ENCODE results near the gene NCF2. TPM values are rescaled to one million over a fixed set of nuclear protein-coding genes. Genes with fewer than 3 reads are reported as not detected.

NCF2 gene
- total RNA-seq, 2 donors from 2014 or later, result 3.1 to 7.0 TPM

DNA sequence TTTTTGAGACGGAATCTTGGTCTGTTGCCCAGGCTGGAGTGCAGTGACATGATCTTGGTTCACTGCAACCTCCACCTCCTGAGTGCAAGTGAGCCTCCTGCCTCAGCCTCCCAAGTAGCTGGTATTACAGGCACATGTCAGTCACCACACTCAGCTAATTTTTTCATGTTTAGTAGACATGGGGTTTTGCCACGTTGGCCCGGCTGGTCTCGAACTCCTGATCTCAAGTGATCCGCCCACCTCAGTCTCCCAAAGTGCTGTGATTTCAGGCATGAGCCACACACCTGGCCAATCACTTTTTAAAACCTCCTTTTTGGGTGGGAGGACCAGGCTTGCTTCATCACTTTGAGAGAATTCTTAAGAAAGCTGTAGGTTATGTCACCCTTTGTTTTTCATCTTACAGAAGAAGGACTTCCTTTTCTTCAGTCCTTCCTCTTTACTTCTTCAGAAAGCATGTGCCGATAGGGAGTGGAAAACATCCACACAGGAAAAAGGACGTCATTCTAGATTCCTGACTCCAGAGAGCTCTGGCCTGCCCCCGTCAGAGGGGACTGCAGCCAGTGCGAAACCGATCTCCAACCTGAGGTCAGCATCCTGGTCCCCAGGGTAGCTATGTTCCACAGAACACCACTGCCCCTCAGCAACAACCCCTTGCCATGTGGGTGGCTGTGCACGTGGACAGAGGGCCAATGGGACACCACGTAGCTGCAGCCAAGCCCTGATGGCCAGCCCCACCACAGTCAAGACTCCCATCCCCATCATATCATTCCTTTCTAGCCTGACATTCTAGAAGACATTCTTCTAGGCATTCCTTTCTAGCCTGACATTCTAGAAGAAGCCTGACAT lies 21.9 kb downstream of the NCF2 start:
- ATAC-seq (no peak), DNase-seq (no peak)
- intact Hi-C loops (cut with DNase I, micrococcal nuclease), result no loop called here

DNA sequence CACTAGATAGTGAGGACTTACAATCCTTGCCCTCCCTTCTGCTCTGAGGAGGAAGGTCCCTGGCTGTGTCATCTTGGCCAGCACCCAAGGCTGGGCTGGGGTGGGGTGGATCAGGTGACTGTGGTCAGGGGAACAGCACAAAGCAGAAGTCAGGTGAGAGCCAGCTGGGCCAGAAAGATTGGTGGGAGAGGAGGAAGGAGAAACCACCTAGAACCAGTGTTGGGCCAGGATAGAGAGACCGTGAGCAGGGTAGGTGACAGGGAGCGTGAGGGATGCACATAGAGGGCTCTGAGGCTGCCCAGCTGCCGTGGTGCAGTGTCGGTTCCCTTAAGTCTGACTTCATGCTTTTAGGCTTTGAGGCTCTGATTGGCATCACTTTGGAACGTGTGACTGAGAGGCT lies 22.7 kb downstream of the NCF2 start:
- ATAC-seq (peak; percentile 91), DNase-seq (peak; percentile 65 to 68)
- intact Hi-C loops (cut with DNase I, micrococcal nuclease), result no loop called here

GRCh38 chr1:183566026-183566425 lies 24.2 kb downstream of the NCF2 start:
- no peak for DNase-seq
- no peak for ATAC-seq
- intact Hi-C loops (cut with DNase I, micrococcal nuclease), result no loop called here

DNA sequence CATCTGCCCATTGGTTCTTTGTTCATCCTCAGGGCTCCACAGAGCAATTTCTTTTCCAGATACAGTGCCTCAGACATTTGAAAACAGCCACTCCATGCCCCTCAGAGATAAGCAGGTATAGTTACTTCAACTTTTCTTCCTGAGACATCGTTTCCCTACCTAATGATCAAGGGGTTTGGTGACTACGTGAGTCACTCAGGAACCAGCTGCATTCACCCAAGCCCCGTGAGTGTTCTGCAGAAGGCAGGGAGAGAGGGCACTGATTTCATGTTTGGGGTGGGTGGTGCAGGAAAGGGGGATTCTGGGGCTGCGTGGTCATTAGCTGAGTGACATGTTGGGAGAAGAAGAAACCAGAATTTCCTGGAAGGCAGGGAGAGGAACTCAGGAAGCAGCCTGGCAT lies 25.0 kb downstream of the NCF2 start:
- ATAC-seq (no peak), DNase-seq (no peak)
- intact Hi-C loops (cut with DNase I, micrococcal nuclease), result no loop called here

GRCh38 chr1:183562701-183563100 lies 27.6 kb downstream of the NCF2 start:
- no peak for ATAC-seq
- no peak for DNase-seq
- intact Hi-C loops (cut with DNase I, micrococcal nuclease), result no loop called here

DNA sequence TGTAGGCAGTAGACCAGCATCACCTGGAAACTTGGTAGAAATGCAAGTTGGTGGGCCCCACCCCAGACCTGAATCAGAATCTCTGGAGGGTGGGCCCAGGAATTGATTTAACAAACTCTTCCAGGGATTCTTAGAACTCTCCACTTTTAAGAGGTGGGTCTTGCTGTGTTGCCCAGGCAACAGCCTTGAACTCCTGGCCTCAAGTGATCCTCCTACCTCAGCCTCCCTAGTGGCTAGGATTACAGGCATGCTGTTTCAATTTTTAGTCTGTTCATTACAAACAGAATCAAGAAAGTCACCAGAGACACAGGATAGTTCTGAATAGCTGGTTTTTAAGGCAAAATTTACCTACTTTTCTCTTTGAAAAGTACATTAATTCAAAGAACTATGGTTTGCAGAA lies 31.2 kb downstream of the NCF2 start:
- intact Hi-C loops (cut with DNase I, micrococcal nuclease), result no loop called here
- ATAC-seq (no peak), DNase-seq (no peak)

DNA sequence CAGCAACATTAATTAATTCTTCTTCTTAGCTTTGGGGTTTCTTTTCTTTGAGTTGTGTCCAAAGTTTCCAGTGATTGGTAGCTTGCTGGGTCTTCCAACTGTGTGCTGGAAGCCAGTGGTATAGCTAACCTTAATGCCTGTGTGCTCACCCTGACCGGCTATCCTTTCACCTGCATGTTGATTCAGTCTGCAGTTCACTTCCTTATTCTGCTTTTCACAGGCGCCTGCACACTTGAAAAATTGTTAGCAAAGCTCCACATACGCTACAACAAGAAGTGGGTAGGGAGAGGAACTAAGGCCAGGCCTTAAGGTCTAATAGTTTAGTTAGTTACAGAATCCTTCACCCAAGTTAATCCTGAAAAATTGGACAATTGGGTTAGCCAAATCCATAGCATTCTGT lies 35.7 kb downstream of the NCF2 start:
- no peak for DNase-seq
- ATAC-seq, result peak; percentile 72
- intact Hi-C loops (cut with DNase I, micrococcal nuclease), result no loop called here

GRCh38 chr1:183553764-183554163 lies 36.5 kb downstream of the NCF2 start:
- DNase-seq, result no peak
- intact Hi-C loops (cut with DNase I, micrococcal nuclease), result no loop called here
- ATAC-seq, result no peak

- no peak for ATAC-seq
- intact Hi-C loops (cut with DNase I, micrococcal nuclease), result no loop called here
- no peak for DNase-seq
Observed at GRCh38 chr1:183553331-183553730, 36.9 kb downstream of the NCF2 start.

GRCh38 chr1:183552891-183553290 lies 37.4 kb downstream of the NCF2 start:
- intact Hi-C loops (cut with DNase I, micrococcal nuclease), result no loop called here
- DNase-seq (no peak), ATAC-seq (no peak)

- ATAC-seq, result no peak
- intact Hi-C loops (cut with DNase I, micrococcal nuclease), result no loop called here
- DNase-seq, result no peak
Observed at GRCh38 chr1:183552441-183552840, 37.8 kb downstream of the NCF2 start.

GRCh38 chr1:183551924-183552323 lies 38.3 kb downstream of the NCF2 start:
- DNase-seq (no peak), ATAC-seq (no peak)
- intact Hi-C loops (cut with DNase I, micrococcal nuclease), result no loop called here

- intact Hi-C loops (cut with DNase I, micrococcal nuclease), result no loop called here
- DNase-seq, result no peak
- no peak for ATAC-seq
Observed at GRCh38 chr1:183550915-183551314, 39.3 kb downstream of the NCF2 start.

DNA sequence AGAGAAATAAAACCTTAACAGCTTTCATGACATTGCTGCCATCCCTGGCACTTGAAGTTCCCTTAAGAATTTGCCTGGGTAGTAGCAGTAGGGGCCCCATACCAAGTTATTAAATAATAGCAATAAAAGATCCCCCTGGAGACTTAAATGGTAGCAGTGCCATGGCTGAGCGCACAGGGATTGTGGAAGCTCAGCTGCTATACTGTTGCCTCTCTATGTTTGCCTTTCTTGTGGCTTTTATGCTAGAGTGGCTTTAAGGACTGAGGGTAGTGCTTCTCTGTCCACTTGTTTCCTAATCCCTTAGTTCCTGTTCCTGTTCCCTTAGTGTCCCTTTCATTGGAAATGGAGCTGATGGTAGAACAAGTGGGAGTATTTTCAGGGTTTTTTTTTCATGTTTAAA lies 42.1 kb downstream of the NCF2 start:
- intact Hi-C loops (cut with DNase I, micrococcal nuclease), result no loop called here
- DNase-seq (no peak), ATAC-seq (no peak)

- ATAC-seq, result no peak
- no peak for DNase-seq
- intact Hi-C loops (cut with DNase I, micrococcal nuclease), result no loop called here
Observed at GRCh38 chr1:183546427-183546826, 43.8 kb downstream of the NCF2 start.

DNA sequence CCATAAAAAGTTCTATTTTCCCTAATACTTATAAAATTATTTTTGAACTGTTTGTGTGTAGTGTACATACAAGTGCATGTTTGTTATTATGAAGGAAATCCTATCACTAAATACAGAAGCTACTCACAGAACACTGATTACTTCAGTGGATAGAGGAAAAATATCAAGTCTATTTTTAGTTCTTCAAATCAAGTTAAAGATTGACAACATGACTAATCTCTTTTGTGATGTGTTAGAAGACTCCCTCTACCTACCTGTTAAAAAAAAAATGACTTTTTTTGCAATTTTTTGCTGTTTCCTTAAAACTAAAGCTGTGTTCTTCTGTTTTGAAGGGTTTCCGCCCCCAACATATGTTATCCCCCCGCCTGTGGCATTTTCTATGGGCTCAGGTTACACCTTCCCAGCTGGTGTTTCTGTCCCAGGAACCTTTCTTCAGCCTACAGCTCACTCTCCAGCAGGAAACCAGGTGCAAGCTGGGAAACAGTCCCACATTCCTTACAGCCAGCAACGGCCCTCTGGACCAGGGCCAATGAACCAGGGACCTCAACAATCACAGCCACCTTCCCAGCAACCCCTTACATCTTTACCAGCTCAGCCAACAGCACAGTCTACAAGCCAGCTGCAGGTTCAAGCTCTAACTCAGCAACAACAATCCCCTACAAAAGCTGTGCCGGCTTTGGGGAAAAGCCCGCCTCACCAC lies 45.5 kb downstream of the NCF2 start:
- intact Hi-C loops (cut with DNase I, micrococcal nuclease), result no loop called here
- DNase-seq (no peak), ATAC-seq (peak; percentile 14)

DNA sequence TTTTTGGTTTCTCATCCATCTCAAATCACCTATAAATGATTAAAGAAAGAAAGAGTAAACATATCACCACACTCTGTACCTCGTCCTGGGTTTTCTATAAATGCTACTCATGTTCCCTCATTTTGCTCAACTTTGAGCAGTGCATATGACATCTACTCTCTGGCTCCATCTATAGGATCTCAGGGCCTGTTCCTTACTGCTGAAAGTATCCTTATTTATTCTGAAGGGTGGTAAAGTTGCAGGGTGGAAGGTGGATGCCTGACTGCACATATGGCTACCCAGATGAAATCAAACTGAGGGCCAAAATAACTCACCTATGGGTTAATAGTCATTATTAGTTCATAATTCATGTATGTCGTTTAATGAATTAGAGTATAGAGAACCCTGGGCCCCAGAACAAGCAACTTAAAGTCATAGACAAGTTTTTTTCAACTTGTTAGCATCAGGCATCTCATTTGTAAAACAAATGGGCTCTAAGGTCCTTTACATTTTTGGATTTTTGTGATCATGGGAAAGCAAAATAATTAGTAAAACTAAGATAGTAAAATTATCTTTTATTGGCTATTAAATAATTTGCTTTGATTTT lies 46.5 kb downstream of the NCF2 start:
- intact Hi-C loops (cut with DNase I, micrococcal nuclease), result no loop called here
- ATAC-seq (peak; percentile 98), DNase-seq (no peak)

DNA sequence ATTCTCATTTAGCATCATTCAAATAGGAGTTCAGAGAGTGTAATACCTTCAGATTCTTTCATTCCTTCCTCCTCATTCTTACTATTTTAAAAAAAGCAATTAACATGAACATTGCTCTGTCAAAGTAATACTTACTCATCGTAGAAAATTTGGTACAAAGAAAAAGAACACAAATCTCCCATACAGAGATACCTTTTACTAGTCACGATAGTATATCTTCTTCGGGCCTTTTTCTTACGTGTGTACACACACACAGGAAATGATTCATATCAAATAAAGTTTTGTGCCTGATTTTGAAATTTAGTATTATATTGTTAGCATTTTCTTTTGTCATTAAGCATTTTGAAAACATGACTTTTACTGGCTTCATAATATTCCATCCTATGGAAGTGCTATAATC lies 52.9 kb downstream of the NCF2 start:
- ATAC-seq (no peak), DNase-seq (no peak)
- intact Hi-C loops (cut with DNase I, micrococcal nuclease), result no loop called here

GRCh38 chr1:183533617-183534174 lies 56.6 kb downstream of the NCF2 start:
- no peak for DNase-seq
- intact Hi-C loops (cut with DNase I, micrococcal nuclease), result no loop called here
- ATAC-seq, result no peak

GRCh38 chr1:183528577-183528976 lies 61.7 kb downstream of the NCF2 start:
- intact Hi-C loops (cut with DNase I, micrococcal nuclease), result no loop called here
- DNase-seq, result no peak
- ATAC-seq, result no peak

Measured in left colon (tissue), 2 donors.